ENCODE measurements around the gene TXN2.
A peak's percentile ranks its signal among the peaks of the same experiment; 100 is the strongest.

TXN2 gene

DNA sequence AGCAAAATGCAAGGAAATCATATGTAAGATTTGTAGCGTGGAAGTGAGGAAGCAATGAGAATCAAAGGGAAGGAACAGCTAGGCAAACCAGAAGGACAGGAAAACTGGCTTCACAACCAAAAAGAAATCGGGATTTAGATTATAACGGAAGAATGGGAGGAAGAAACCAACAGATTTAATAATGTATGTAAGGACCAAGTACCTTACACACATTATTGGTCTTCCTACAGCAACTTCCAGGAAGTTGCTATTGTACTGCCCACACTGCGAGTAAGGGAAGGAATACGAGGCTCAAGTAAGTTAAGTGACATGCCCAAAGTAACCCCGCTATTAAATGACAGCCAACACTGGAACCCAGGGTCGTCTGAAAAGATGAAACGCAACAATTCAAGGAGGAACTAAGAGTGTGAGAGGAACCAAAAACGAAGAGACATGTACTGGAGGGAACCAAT, 473 bp downstream of the TXN2 start:
- no peak for DNase-seq

DNA sequence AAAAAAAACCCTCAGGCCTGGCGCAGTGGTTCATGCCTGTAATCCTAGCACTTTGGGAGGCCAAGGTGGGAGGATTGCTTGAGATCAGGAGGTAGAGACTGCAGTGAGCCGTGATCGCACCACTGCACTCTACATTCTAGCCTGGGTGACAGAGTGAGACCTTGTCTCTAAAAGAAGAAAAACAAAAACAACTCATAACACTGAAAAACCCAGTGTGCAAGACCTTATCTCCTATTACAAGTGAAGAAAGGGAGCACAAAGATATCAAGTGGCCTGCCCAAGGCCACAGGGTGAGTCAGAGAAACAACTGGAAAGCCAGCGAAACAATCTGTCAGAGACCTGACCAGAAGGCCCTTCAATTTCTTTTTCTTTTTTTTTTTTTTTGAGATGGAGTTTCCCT, 2.5 kb downstream of the TXN2 start:
- no peak for DNase-seq

DNA sequence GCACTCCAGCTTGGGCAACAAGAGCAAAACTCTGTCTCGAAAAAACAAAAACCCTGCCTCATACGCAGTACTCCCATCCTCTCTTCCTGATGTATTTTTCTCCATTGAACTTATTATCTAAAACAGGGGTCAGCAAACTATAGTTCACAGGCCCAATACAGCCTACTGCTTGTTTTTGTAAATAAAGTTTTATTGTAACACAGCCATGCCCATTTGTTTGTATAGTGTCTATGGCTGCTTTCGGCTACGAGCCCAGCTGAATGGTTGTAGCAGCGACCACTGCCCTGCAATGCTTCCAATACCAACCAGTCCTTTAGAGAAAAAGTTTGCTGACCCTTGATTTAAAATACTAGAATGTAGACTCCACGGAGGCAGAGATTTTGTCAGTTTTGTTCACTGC, 6.1 kb downstream of the TXN2 start:
- DNase-seq = no peak

DNA sequence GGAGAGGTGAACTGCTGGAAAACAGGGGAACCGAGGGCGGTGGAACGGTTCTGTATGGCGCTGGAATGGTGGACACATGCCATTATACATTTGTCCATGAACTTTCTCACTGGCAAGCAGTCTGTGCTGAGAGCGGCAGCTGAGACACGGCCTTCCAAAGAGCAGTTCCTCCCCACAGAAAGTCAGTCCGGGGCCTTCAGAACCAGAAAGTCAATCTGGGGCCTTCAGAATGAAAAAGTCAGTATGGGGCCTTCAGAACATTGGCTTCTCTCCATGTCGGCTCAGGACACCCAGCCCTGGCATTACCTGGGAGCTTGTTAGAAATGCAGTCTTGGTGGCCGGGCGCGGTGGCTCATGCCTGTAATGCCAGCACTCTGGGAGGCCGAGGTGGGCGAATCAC, 8.8 kb downstream of the TXN2 start:
- DNase-seq = no peak

DNA sequence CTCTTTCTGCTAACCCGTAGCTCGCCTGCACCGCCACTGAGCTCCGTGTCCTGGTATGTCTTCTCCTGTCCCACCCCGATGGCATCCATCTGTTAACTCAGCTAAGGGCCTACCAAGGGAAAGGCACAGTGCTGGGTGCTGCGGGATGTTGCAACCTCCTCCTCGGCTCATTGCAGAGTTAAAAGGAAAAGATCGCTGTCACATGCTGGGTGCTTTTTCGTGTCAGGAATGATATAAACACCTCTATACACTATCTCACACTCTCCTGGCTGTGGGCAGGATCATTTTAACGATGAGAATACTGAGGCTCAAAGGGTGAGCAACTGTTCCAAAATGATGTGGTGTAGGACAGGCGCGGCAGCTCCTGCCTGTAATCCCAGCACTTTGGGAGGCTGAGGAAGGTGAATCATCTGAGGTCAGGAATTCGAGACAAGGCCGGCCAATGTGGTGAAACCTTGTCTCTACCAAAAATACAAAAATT, 10.1 kb downstream of the TXN2 start:
- DNase-seq = no peak

DNA sequence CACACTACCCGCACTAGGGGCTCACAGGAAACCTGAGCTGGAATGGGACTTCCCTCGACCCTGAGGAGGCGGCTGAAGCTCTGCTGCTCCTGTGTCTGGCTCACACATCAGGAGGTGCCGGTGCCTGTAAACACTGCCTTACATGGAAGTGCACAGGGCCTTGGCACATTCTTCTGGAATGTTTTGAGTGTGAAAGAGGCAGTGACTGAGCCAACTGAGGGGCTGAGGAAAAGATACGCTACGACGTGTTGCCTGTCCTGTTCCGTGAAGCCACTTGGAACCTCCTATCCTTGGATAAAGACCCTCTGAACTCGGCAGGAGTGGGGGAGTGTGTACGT, 10.5 kb downstream of the TXN2 start:
- no peak for DNase-seq

DNA sequence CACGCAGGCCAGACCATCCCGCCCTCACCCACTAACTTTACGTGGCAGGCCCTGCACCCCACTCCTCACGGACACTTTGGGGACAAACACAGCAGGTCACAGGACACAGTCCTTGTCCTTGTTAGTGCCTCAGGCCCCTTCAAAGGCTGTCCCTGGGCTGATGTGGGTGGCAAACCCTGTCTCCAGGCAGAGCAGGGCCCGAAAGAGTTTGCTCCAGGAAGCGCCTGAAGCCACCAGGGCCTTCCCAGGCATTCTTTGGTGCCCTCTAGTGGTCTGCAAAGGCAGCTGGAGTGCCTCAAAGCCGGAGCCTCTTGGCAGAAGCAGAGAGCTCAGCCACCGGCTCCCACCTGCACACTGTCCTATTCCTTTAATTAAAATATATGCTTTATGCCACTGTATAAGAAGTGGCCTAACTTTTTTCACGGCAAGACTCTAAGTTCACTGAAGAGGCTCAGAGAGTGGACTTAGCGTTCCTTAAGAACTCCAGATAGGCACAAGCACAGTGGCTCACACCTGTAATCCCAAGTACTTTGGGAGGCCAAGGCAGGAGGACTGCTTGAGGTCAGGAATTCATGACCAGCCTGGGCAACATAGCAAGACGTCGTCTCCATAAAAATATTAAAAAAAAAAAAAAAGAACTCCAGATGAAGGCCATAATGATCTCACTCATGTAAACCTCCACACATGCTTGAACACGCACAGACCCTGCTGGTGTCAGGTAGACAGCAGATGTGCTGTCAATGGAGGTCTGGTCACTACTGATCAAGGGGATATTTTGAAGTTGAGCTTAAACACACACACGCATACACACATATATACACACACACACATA, 11.1 kb downstream of the TXN2 start:
- peak; percentile 81 for DNase-seq

DNA sequence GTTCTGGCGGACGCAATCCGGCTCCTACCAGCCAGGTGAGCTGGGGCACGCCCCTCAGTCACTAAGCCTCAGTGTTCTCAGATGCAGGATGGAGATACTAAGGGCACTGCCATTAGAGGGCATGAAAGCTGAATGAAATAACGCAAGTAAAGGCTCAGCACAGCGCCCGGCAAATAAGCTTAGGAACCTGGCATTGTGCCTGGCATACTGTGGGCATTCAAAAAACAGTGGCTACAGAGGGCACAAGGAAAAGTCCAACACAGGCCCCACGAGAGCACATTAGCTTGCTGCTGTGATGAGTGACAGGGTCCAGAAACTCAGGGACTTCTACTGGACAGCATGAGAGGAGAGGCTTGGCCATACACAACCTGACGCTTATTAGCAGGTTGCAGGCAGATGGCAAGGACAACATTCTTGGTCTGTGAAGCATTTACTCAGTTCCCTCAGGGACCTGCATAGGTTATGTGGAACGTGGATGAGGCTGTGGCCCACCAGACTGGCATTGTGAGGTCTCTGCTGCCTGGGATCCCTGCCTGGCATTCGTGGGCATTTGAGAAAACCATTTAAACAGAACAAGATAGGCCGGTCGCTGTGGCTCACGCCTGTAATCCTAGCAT, 12.2 kb downstream of the TXN2 start:
- no peak for DNase-seq

DNA sequence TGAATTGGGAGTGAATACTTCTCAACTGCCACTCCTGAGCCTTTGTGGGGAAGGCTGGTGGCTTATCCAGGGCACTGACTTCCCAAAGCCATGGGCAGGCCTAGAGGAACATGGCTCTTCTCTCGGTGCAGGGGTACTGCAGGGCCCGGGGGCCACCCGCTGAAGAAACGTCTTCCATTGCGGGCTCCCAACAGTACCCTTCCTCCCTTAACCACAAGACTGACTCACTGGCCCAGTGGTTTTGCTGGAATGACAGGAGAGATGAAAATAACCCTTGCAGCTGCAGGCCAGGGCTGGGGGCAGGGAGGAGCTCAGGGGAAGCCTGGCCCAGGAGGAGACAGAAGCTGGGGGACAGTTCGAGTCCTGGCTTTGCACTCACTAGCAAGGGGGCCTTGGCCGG, 13.5 kb downstream of the TXN2 start:
- DNase-seq = no peak

DNA sequence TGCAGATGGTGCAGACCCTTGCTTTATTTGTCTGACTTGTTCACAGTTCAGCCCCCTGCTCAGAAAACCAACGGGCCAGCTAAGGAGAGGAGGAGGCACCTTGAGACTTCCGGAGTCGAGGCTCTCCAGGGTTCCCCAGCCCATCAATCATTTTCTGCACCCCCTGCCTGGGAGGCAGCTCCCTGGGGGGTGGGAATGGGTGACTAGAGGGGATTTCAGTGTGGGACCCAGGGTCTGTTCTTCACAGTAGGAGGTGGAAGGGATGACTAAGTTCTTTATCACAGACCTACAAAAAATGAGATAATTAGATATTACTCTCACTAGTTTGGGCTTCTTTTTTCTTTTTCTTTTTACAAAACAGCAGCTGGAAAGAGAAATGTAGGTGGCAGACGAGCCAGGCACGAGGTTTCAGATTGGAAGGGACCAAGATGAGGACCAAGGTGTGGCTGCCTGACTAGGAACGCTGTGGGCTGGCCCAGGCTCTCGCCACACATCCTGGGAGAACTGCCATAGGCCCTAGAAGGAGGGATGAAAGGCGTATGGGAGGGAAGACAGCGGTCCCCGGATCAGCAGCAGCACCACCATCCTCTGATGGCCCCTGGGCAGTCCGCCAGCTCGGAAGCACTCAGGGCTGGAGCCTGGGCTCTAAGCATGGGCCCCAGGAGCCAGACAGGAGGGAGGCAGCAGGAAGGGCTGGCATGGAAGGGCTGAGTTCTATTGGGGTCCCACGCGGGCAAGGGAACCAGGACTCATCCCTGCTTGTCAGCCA, 14.2 kb downstream of the TXN2 start:
- no peak for DNase-seq

DNA sequence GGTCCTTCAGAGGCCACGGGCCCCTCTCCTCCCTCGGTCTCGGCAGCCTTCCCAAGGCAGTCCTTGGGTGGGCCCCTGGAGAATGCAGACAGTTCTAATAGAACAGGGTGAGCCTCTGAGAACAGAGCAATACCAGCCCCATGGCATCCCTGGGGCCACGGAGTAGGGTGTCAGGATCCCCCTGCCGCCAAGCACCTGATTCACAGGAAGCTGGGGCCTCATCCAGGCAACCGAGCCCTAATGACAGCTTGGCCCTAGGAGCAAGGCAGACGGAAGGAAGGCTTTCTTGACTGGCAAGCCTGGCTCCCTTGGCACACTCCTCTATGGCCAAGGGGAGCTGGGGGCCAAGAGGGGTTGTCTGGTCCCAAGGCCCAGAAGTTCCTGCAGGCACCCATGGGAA, 15.2 kb downstream of the TXN2 start:
- DNase-seq = no peak

DNA sequence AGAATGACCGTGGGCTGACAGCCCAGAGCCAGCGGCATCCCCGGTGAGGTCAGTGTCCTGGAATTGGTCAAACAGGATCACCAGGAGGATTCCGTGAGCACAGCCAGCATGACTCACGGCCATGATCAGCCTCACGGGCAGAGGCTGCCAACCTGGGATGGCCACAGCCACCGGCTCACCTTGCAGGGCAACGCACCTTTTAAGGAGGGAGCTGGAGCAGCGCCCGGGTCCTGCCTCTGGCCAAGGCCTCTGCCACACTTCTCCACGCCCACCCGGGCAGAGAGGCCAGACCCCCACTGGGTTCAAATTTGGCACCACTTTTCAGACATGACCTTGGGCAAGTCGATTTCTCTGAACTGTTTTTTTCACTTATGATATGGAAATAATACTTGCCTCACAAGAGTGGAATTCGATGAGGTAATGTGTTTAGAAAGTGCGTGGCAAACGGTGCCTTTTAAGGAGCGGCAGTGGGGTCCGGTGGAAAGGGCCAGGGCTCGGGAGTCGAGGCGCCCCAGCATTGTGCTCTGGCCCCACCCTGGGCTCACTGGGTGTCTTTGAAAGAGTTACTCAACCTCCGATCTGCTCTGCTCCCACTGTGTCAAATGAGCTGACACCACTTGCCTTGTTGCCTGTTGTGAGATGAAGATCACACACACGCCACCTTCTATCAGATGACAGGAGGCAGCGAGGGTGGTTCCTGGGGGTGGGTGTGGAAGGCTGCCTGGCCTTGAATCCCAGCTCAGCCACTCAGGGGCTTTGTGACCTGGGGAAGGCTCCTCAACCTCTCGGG, 16.0 kb downstream of the TXN2 start:
- no peak for DNase-seq

DNA sequence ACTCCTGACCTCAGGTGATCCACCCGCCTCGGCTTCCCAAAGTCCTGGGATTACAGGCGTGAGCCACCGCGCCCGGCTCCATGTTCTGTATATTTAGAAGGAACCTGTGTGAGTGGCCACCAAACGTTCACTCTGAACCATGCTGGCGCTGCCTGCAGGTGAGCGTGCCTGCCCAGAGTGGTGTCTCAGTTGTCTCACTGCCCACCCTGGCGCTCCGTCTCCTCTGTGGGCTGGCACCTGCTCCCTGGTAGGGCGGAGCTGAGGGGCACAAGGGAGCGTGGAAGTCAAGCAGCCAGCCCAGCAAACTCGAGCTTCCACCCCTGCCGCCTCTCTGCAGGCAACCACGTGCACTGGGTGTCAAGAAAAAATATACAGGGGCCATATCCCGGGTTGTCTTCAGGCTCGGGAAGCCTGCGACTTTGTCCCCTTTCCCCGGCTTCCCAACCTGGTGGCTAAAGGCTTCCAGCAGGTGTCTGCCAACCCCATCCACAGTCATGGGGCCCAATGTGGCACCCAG, 16.7 kb downstream of the TXN2 start:
- DNase-seq = no peak

DNA sequence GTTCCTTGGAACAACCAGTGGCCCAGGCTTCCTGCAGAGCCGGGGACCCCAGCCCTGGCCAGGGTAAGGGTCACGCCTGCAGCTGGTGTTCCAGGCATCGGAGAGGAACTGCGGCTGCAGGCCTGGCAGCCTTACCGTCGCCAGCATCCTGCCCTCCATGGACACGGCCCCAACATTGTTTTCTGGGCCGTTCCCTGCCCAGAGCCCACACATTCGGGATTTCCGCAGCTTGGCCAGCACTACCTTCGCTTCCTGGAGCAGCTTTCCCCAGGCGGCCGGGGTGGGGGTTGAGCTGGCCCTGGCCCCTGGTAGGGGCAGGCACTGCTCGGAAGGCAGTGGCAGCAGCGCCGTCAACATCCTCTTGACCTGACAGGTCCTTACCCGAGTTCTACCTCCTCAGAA, 17.7 kb downstream of the TXN2 start:
- no peak for DNase-seq

DNA sequence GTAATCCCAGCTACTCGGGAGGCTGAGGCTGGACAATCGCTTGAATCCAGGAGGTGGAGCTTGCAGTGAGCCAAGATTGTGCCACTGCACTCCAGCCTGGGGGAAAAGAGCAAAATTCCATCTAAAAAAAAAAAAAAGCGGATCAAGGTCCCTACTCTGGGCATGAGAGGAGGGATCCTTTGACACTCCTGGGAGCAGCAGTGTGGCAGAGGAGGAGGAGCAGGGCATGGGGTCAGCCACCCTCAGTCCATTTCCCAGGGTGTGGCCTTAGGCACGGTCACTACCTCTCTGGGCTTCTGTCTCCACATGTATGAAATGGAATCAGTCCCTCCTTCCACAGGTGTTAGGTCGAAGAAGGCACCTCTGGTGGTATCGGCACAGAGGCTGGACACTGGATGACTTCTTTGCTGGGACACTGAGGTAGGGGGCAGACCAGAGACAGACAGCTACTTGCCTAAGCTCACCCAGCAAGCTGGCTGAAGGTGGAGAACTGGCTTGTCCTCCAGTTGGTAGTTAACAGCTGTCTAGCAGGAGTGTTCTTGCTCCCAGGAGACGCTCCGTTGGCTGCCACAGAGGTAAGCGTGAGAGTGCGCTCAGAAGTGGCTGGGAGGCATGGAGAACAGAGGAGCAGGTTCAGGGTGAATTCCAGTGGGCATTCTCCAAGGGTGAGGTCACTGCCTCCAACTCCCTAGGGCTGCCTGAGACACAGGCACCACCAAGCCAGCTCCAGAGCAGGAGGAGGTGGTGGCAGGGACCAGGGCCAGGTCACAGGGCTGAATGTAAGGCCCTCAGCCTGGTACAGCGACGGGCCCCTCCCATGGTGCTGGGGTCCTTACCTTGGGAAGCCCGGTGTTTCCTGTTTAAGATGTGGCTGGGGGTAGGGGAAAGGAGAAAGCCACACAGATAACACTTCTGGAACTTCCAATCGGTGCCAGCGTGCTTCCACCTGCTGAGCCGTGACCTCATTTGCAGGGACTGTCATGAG, 19.5 kb downstream of the TXN2 start:
- DNase-seq = no peak

DNA sequence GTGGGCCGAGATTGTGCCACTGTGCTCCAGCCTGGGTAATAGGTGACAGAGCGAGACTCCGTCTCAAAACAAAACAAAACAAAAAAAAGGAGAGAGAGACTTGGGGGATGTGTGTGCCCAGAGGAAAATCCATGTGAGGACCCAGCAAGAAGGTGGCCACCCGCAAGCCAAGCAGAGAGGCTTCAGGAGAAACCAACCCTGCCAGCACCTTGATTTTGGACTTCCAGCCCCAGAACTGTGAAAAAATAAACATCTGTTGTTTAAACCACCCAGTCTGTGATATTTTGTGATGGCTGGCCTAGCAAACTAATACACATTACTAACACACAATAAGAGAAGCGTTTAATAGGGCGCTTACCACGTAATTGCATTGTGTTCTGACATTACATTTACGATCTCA, 21.2 kb downstream of the TXN2 start:
- DNase-seq = no peak

DNA sequence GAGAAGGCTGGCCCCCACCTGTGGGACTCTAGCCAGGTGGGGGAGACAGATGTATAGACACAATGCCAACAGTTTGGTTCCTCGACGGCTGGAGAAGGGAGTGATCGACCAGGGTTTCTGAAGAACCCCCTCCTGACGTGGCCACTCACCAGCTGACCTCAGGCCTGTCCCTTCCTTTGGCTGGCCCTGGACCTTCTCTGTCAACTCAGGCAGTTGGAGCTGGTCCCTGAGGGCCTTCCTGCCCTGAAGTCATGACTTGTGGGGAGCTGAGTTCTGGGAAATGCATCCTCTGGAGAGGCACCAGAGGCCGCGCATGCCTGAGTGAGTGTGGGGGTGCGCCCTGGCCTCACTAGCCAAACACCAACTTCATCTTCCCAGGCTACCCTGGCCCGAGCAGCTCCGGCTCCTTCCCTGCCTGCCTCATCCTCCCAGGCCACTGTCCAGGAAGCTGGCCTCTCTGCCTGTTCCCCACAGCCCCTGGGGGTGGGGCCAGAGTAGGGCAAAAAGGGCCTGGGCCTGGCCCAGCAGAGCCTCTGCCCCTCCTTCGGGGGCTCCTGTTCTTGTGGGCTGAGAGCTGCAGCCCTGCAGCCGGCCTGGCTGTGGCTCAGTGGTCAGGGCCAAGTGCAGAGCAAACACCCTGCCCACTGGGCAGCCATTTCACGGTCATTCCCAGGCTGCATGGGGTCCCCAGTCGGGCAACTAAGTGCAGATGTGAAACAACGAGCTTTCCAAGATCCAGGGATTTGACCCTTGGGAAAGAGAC, 23.6 kb downstream of the TXN2 start:
- no peak for DNase-seq

DNA sequence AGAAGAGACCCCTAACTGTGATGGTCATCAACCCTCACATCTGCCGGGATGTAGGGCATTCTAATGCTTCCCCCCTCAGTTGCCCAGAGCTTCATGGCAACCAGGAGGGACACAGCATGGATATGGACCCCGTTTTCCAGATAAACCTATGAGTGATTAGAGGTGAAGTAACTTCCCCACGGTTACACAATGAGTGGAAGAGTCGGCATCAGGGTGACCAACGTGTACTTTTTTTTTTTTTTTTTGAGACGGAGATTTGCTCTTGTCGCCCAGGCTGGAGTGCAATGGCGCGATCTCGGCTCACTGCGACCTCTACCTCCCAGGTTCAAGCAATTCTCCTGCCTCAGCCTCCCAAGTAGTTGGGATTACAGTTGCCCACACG, 25.0 kb downstream of the TXN2 start:
- DNase-seq = no peak

DNA sequence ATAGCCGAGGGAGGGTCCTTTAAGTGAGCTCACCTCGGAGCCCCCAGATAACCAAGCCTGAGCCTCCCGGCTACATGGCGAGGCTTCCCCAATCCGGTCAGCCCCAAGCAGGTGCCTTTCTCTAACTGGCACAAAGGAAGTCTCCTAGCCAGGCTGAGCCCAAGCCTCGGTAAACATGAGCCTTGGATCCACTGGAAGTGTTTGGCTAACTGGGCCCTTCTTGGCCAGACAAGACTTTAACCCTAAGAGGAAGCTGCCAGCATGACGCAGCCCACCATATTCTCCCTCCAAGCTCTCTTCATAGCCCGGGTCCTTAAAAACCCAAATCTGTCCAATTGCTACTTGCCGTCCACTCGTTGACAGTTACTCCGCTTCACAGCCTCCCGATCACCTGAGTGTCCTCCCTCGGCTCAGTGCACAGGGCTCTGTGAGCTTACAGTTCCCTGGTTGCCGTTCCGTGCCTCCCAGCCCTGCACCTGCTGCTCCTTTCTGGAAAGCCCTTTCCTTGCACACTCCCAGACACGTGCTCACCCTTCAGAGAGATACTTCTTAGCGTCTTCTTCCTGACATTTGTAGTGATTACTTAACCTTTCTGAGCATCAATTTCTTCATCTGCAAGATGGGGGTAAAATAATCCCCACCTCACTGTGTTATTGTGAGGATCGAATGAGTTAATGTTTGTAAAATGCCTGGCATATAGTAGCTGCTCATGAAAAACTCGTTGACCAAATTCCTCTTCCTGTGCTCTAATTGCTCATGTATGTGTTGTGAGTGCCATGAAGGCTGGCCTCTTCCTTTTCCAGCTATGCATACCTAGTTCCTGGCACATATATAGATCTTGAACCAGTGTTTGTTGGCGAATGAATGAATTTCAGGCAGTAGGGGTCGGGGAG, 25.6 kb downstream of the TXN2 start:
- no peak for DNase-seq

Measured in activated naive CD4-positive, alpha-beta T cell treated with Interleukin-2 at 50 U/mL for 16 hours (primary cell).